Right lobe of liver (tissue), 4 donors: Measurements from ENCODE around the gene PRUNE1.
A peak's percentile ranks its signal among the peaks of the same experiment; 100 is the strongest.

ENCODE experiments used
- CTCF ChIP-seq, 4 donors: fragments of 200-600 bp in 3 of 4; fragments of 450-650 bp in 1 of 4; IDR thresholded peaks; one replicate each; pipeline versions ENCODE4 v1.5.1 to v1.8.0; 2016 to 2022; ENCODE audit warnings: antibody characterized with exemption in 4 of 4, mild to moderate bottlenecking in 2 of 4
- POLR2A ChIP-seq: fragments of 450-650 bp; IDR thresholded peaks from one replicate; pipeline ENCODE4 v1.6.1; 2017; ENCODE audit warnings: antibody characterized with exemption, mild to moderate bottlenecking
- donor health status: DM: no; HTN: no; CAD: no.
- donor health status: DM: no; HTN: no; CAD: no.
- donor health status: DM: no; HTN: yes; CAD: no.

- TF ChIP-seq CTCF (IDR thresholded peaks at IDR 0.05) (peak in 1 of 4 donors; percentile 42), POLR2A (no peak)
Measured at GRCh38 chr1:151048645-151049032, 40.4 kb downstream of the PRUNE1 start.
